GM12878 (cell line): ENCODE results near the gene CSNK1A1. TPM values are rescaled to one million over a fixed set of nuclear protein-coding genes. Genes with fewer than 3 reads are reported as not detected.

Source experiments
- ATAC-seq: fragments of 200-7000 bp; cut with Tn5 transposase; 3 replicates; pipeline ENCODE4 v1.9.1; 2020; ENCODE audit warnings: mild to moderate bottlenecking, moderate library complexity
- BruUV-seq: library from RNA; stranded (reverse); fragments of 400-500 nt; replicated peaks from 2 replicates; lab custom pipeline; 2021; lab: Mats Ljungman, UMichigan
- CTCF ChIA-PET: fragments of 300-600 bp; sonication (Branson Sonifier 250); formaldehyde crosslinking; extraction: SDS; loops from one replicate; lab custom pipeline; 2021; ENCODE audit warnings: inconsistent platforms; lab: Yijun Ruan, JAX
- POLR2A ChIA-PET: fragments of 350-600 bp; formaldehyde crosslinking; extraction: SDS; loops from one replicate; lab custom pipeline; 2021; ENCODE audit warnings: inconsistent platforms; lab: Charles Lee
- RAD21 ChIA-PET: fragments of 300-600 bp; sonication (Branson Sonifier 250); formaldehyde crosslinking; loops from one replicate; lab custom pipeline; 2023; ENCODE audit warnings: antibody characterized with exemption; ENCODE audit not compliant: unreplicated experiment; lab: Charles Lee
- SMC1A ChIA-PET: fragments of 300-600 bp; sonication (Branson Sonifier 250); formaldehyde crosslinking; loops from one replicate; lab custom pipeline; 2023; ENCODE audit not compliant: unreplicated experiment, uncharacterized antibody; lab: Charles Lee
- DNase-seq: peaks from one replicate; pipeline ENCODE4 v3.0.0-alpha.2; 2011; ENCODE audit warnings: low read depth, low spot score
- FAIRE-seq: peaks from 3 replicates; lab custom pipeline; 2011; peaks lifted over from hg19 to GRCh38; lab: Jason Lieb, UNC
- H2AFZ ChIP-seq: 2 replicates; pipeline ENCODE4 v1.6.0; 2011; ENCODE audit warnings: low read depth, low read length, control low read depth; ENCODE audit not compliant: control insufficient read depth
- H3K27ac ChIP-seq: 2 replicates; pipeline ENCODE4 v1.5.1; 2011; ENCODE audit warnings: control low read depth; ENCODE audit not compliant: control insufficient read depth, insufficient read depth
- H3K27me3 ChIP-seq, 2 experiments: replicated peaks in 1 of 2; 2 replicates each; pipeline versions ENCODE4 v1.6.0 to v1.6.1; 2011; ENCODE audit warnings: low read length in 1 of 2; ENCODE audit not compliant: control insufficient read depth in 2 of 2, insufficient read depth in 2 of 2
- H3K36me3 ChIP-seq, 2 experiments: 2 replicates each; pipeline ENCODE4 v1.5.1; 2011; ENCODE audit warnings: low read length in 1 of 2; ENCODE audit not compliant: control insufficient read depth in 2 of 2, insufficient read depth in 2 of 2
- H3K4me1 ChIP-seq: 2 replicates; pipeline ENCODE4 v1.6.1; 2011; ENCODE audit warnings: mild to moderate bottlenecking, low read length, moderate library complexity, mixed read lengths; ENCODE audit not compliant: control insufficient read depth, insufficient read depth
- H3K4me2 ChIP-seq: 2 replicates; pipeline ENCODE4 v1.6.0; 2011; ENCODE audit warnings: control low read depth; ENCODE audit not compliant: control insufficient read depth, insufficient read depth
- H3K4me3 ChIP-seq: fragments of 200-600 bp; sonication (generic); 2 replicates; pipeline ENCODE4 v1.5.1; 2016
- H3K79me2 ChIP-seq: 2 replicates; pipeline ENCODE4 v1.6.0; 2011; ENCODE audit warnings: low read length; ENCODE audit not compliant: control insufficient read depth, insufficient read depth
- H3K9ac ChIP-seq: 2 replicates; pipeline ENCODE4 v1.8.0; 2011; ENCODE audit warnings: low read length, control low read depth, mixed read lengths; ENCODE audit not compliant: control insufficient read depth, insufficient read depth
- H3K9me3 ChIP-seq: replicated peaks from 3 replicates; pipeline ENCODE4 v1.5.1; 2011; ENCODE audit warnings: mild to moderate bottlenecking, low read length; ENCODE audit not compliant: control insufficient read depth, insufficient read depth
- H4K20me1 ChIP-seq: 2 replicates; pipeline ENCODE4 v1.6.0; 2011; ENCODE audit not compliant: control insufficient read depth, insufficient read depth
- CEBPZ ChIP-seq: fragments of 150-350 bp; IDR thresholded peaks from 2 replicates; pipeline ENCODE4 v1.6.1; 2016; ENCODE audit warnings: low read depth, low read length
- FOXK2 ChIP-seq: fragments of 450-650 bp; IDR thresholded peaks from 2 replicates; pipeline ENCODE4 v1.6.1; 2017; ENCODE audit warnings: mild to moderate bottlenecking, moderate library complexity
- IRF3 ChIP-seq: fragments of 450-650 bp; IDR thresholded peaks from 2 replicates; pipeline ENCODE4 v1.6.1; 2014; ENCODE audit warnings: mild to moderate bottlenecking
- PRDM15 ChIP-seq: fragments of 450-650 bp; formaldehyde crosslinking; IDR thresholded peaks from 2 replicates; pipeline ENCODE4 v1.4.0; 2020; ENCODE audit warnings: mild to moderate bottlenecking, moderate library complexity
- RELB ChIP-seq: fragments of 450-650 bp; IDR thresholded peaks from 2 replicates; pipeline ENCODE4 v1.6.1; 2017; ENCODE audit warnings: low read depth, mild to moderate bottlenecking, moderate library complexity
- SIX5 ChIP-seq: IDR thresholded peaks from 2 replicates; pipeline ENCODE4 v1.6.1; 2011; ENCODE audit warnings: mild to moderate bottlenecking, low read depth, low read length, moderate library complexity; ENCODE audit not compliant: severe bottlenecking
- SMC3 ChIP-seq: IDR thresholded peaks from 2 replicates; pipeline ENCODE4 v1.6.1; 2011; ENCODE audit warnings: low read length, improper control_type of control experiment, borderline replicate concordance
- WGBS: methylation state at CpG from one replicate; pipeline ENCODE4 v1.1.6; 2016; ENCODE audit warnings: low lambda C conversion rate; ENCODE audit not compliant: insufficient replicate concordance, insufficient coverage; ENCODE audit errors: missing lambda C conversion rate; 5-methylcytosine and 5-hydroxymethylcytosine counted together
- in situ Hi-C: fragments of 300-500 bp; cut with MboI; formaldehyde crosslinking; loops from 9 replicates; pipeline ENCODE4 v1.14.3; 2018; ENCODE audit warnings: mixed read lengths
- intact Hi-C: fragments of 100-400 bp; cut with micrococcal nuclease; formaldehyde crosslinking; loops from one replicate; pipeline ENCODE4 v1.14.2; 2022; ENCODE audit not compliant: unreplicated experiment
- polyA plus RNA-seq, 11 experiments: library from polyadenylated mRNA; depleted of rRNA in 4 of 11; unstranded in 6 of 11; stranded (reverse) in 5 of 11; fragments of >200 nt; fragmentation: Nextera tagmentation in 4 of 11; fragmentation: Illumina TruSeq in 1 of 11; extraction: Ambion mirVana in 4 of 11; extraction: Trizol in 1 of 11; gene quantifications; 1 replicate in 1 of 11; 2 replicates in 10 of 11; pipeline versions ENCODE4 v1.2.1 to v1.2.3, GENCODE V29; 2011 to 2016; ENCODE audit warnings: inconsistent platforms in 2 of 11, missing spikeins in 2 of 11, low read depth in 1 of 11
- total RNA-seq, 4 experiments: library from RNA; depleted of rRNA in 3 of 4; stranded (reverse); fragments of >200 nt in 3 of 4; fragmentation: Illumina TruSeq in 1 of 4; extraction: Trizol in 1 of 4; gene quantifications; 2 replicates each; pipeline versions ENCODE4 v1.2.1 to v1.2.3, GENCODE V29; 2013 to 2021

CSNK1A1 gene
- total and polyA plus RNA-seq, 10 of the 15 experiments (the other 5 are each of a cell fraction or from before 2014, with no cell fraction given), result 53.3 to 155 (median 133) TPM

- ChIA-PET CTCF (interaction anchor here (1.0 to 1.4 kb wide), 2 partner anchors 22 to 30 kb away, joined by 5 to 7 read pairs; no protein-coding TSS in a partner anchor), SMC1A (interaction anchor here (0.6 to 3.6 kb wide), 5 partner anchors 12 to 764 kb away, joined by 3 to 9 read pairs (median 3); no protein-coding TSS in a partner anchor), POLR2A (no interaction called here)
Measured at GRCh38 chr5:149588936-149589335, 37.7 kb upstream of the CSNK1A1 start.

More at GRCh38 chr5:149588936-149589335, 37.7 kb upstream of the CSNK1A1 start:
- Histone ChIP-seq H3K79me2 (no peaks in the 10 kb centered on the region), H3K27ac (no peak overlapping the region), H2AFZ (no peak overlapping the region), H3K4me1 (no peaks in the 10 kb centered on the region), H3K27me3 (no peaks in the 10 kb centered on the region), H3K9me3 (no peaks in the 10 kb centered on the region), H3K36me3 (no peaks in the 10 kb centered on the region), H3K4me3 (no peak overlapping the region), H3K9ac (no peak overlapping the region), H3K4me2 (no peak overlapping the region)
- no peak for DNase-seq
- FAIRE-seq, result no peak
- no TSS peak for BruUV-seq
- no peak for TF ChIP-seq IRF3
- no peak for TF ChIP-seq CEBPZ
- TF ChIP-seq FOXK2, result no peak
- TF ChIP-seq RELB, result no peak
- TF ChIP-seq PRDM15 (CRISPR knock-in tag), result no peak
- TF ChIP-seq SMC3, result no peak
- no peak for TF ChIP-seq SIX5
- TF ChIP-seq, all 136 proteins: peak for 0
- WGBS, result 38% methylated on average over 1 of the region's 1 CpG
- no peak for ATAC-seq
- intact Hi-C loops, result no loop called here
- no peaks in the 10 kb centered on the region for H4K20me1 ChIP-seq
- RAD21 ChIA-PET, result no interaction called here
- in situ Hi-C loops, result no loop called here
